ENCODE data around the gene RSPH6A. TPM values are rescaled to one million over a fixed set of nuclear protein-coding genes. Genes with fewer than 3 reads are reported as not detected.
A peak's percentile ranks its signal among the peaks of the same experiment; 100 is the strongest.

RSPH6A gene
- polyA plus RNA-seq, 3 donors, result not detected

- Histone ChIP-seq H3K4me2 (replicated peaks; ENCODE audit: extremely low read depth, low read length, poor library complexity, severe bottlenecking) (no peak overlapping the region), H4K20me1 (ENCODE audit: insufficient read depth, low read length) (no peaks in the 10 kb centered on the region), H3K9me3 (replicated peaks in 1 of 2; ENCODE audit: control insufficient read depth in 1 of 2, insufficient read depth in 1 of 2, low read length in 2 of 2) (peaks cover 7% of the 10 kb centered on the region in 2 donors), H3K27me3 (ENCODE audit: control insufficient read depth in 2 of 2, insufficient read depth in 2 of 2, low read length in 2 of 2) (peaks cover 11 to 65% of the 10 kb centered on the region in 2 donors), H3K79me2 (ENCODE audit: insufficient read depth, low read length) (no peaks in the 10 kb centered on the region), H3K27ac (ENCODE audit: low read depth in 1 of 2, low read length in 2 of 2) (no peak overlapping the region), H3K36me3 (replicated peaks in 1 of 2; ENCODE audit: control insufficient read depth in 1 of 2, insufficient read depth in 2 of 2, low read length in 2 of 2) (no peaks in the 10 kb centered on the region), H2AFZ (ENCODE audit: insufficient read depth, low read depth, low read length, poor library complexity, severe bottlenecking) (no peak overlapping the region), H3K4me3 (replicated peaks in 1 of 3; ENCODE audit: low read depth in 2 of 3, low read length in 3 of 3) (no peak overlapping the region), H3K9ac (ENCODE audit: insufficient read depth, low read length, poor library complexity, severe bottlenecking) (no peak overlapping the region), H3K4me1 (ENCODE audit: control insufficient read depth in 1 of 2, insufficient read depth in 2 of 2, low read length in 2 of 2) (peaks cover 20 to 25% of the 10 kb centered on the region in 2 donors)
- H3K36me3 Mint-ChIP-seq, result no peaks in the 10 kb centered on the region
- H3K4me1 Mint-ChIP-seq, result peaks cover 21% of the 10 kb centered on the region
- peaks cover 75 to 85% (median 82%) of the 10 kb centered on the region in 3 donors for H3K27me3 Mint-ChIP-seq (ENCODE audit: low read depth in 3 of 3)
- no peak for DNase-seq
- TF ChIP-seq CTCF (IDR thresholded peaks at IDR 0.05), result no peak
- H3K27ac Mint-ChIP-seq, result no peak overlapping the region
- intact Hi-C loops (cut with micrococcal nuclease), result no loop called here
- H3K9me3 Mint-ChIP-seq, result peaks cover 4 to 19% (median 9%) of the 10 kb centered on the region in 7 donors
- peak overlapping the region in 1 of 2 donors; percentile 81 for H3K4me3 Mint-ChIP-seq
Measured at GRCh38 chr19:45805719-45806118, 9.4 kb downstream of the RSPH6A start.

GRCh38 chr19:45804959-45805230 lies 10.2 kb downstream of the RSPH6A start:
- Histone ChIP-seq H3K9ac (ENCODE audit: insufficient read depth, low read length, poor library complexity, severe bottlenecking) (no peak overlapping the region), H3K36me3 (replicated peaks in 1 of 2; ENCODE audit: control insufficient read depth in 1 of 2, insufficient read depth in 2 of 2, low read length in 2 of 2) (no peaks in the 10 kb centered on the region), H4K20me1 (ENCODE audit: insufficient read depth, low read length) (peaks cover 4% of the 10 kb centered on the region), H3K4me1 (ENCODE audit: control insufficient read depth in 1 of 2, insufficient read depth in 2 of 2, low read length in 2 of 2) (peaks cover 13 to 18% of the 10 kb centered on the region in 2 donors), H3K27me3 (ENCODE audit: control insufficient read depth in 2 of 2, insufficient read depth in 2 of 2, low read length in 2 of 2) (peaks cover 14 to 71% of the 10 kb centered on the region in 2 donors), H3K4me3 (replicated peaks in 1 of 3; ENCODE audit: low read depth in 2 of 3, low read length in 3 of 3) (no peak overlapping the region), H3K79me2 (ENCODE audit: insufficient read depth, low read length) (no peaks in the 10 kb centered on the region), H3K9me3 (replicated peaks in 1 of 2; ENCODE audit: control insufficient read depth in 1 of 2, insufficient read depth in 1 of 2, low read length in 2 of 2) (peaks cover 7% of the 10 kb centered on the region in 2 donors), H2AFZ (ENCODE audit: insufficient read depth, low read depth, low read length, poor library complexity, severe bottlenecking) (no peak overlapping the region), H3K27ac (ENCODE audit: low read depth in 1 of 2, low read length in 2 of 2) (no peak overlapping the region), H3K4me2 (replicated peaks; ENCODE audit: extremely low read depth, low read length, poor library complexity, severe bottlenecking) (no peak overlapping the region)
- peaks cover 16% of the 10 kb centered on the region for H3K4me1 Mint-ChIP-seq
- H3K27me3 Mint-ChIP-seq (ENCODE audit: low read depth in 3 of 3), result peaks cover 78 to 87% (median 85%) of the 10 kb centered on the region in 3 donors
- TF ChIP-seq CTCF (IDR thresholded peaks at IDR 0.05), result no peak
- H3K27ac Mint-ChIP-seq, result peak overlapping the region in 1 of 7 donors; percentile 19
- H3K9me3 Mint-ChIP-seq, result peaks cover 4 to 22% (median 9%) of the 10 kb centered on the region in 7 donors
- DNase-seq, result no peak
- WGBS (ENCODE audit: insufficient coverage), result 88% methylated on average over 4 of the region's 8 CpGs
- intact Hi-C loops (cut with micrococcal nuclease), result no loop called here
- H3K36me3 Mint-ChIP-seq, result no peaks in the 10 kb centered on the region
- H3K4me3 Mint-ChIP-seq, result peak overlapping the region in 1 of 2 donors; percentile 81
